G401.6 (cell line): ENCODE results near the gene NPC1L1.

Experiments
- FAIRE-seq: peaks from 2 replicates; lab custom pipeline; 2012; peaks lifted over from hg19 to GRCh38; lab: Jason Lieb, UNC

Gene NPC1L1

DNA sequence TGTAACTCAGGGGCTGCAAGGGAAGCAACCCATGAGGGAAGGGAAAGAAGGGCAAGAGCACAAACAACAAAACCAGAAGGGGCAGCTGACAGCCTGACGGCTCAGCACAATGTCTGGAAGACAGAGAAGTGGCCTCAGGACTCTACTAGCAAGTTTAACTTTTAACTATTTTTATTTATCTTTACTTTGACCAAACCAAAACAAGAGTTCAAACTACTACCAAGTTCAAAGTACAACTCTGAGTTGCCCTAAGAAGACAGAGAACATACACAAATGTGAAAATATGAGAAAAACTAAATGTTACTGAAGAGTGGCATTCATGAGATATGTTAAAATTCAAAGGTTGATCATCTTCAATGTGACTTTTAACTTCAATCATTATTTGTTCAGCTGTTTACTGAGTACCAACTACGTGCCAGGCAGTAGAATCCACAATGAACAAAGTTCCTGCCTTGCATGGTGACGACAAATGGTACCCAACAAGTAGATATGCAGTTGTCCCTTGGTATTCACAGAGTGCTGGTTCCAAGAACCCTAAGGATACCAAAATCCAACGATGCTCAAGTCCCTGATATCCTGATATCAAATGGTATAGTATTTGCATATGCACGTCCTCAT lies 70.4 kb downstream of the NPC1L1 start:
- FAIRE-seq: no peak

- no peak for FAIRE-seq
Measured at GRCh38 chr7:44470135-44470479, 71.0 kb downstream of the NPC1L1 start.

- no peak for FAIRE-seq
Measured at GRCh38 chr7:44469461-44470134, 71.5 kb downstream of the NPC1L1 start.

- no peak for FAIRE-seq
Measured at GRCh38 chr7:44467217-44467548, 73.9 kb downstream of the NPC1L1 start.

DNA sequence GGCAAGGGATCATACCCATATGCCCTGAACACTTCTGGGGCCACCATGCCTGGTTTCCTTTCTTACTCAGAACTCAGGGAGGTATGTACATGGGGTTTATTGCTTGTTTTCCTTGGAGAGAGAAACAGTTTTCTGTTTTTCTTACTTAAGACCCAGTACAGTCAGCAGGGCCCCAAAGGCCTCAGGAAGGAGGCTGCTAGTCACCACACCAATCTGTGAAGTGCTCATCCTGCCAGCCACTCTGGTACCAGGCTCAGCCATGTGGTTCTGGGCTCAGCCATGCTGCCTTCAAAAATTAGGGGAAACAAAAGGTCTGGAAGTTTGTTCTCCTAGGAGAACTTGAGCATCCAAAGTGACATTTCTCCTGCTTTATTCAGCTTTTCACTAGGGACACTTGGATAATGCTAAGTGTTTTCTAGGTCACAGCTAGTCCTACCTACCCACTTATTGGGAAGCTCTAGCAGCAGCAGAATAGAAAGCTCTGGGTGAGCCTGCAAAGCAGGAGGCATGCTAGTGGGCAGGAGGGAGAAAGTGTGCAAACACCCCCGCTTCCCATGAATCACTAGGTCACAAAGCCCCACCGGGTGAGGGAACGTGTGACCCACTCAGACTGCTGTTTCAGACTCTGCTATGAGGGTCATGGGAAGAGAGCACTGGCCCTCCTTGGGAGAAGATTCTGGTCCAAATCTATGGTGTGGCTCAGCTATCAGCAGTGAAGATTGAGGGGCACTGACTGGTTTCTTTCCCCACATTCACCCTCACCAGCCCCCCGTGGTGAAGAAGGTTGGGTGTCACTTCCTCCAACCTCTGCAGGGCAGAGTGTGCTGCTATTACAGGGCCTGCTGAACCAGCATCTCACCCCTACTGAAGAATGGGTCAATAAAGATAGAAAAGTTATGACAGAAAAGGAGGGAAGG lies 74.6 kb downstream of the NPC1L1 start:
- FAIRE-seq: no peak

- FAIRE-seq: no peak
Measured at GRCh38 chr7:44465490-44465889, 75.6 kb downstream of the NPC1L1 start.

DNA sequence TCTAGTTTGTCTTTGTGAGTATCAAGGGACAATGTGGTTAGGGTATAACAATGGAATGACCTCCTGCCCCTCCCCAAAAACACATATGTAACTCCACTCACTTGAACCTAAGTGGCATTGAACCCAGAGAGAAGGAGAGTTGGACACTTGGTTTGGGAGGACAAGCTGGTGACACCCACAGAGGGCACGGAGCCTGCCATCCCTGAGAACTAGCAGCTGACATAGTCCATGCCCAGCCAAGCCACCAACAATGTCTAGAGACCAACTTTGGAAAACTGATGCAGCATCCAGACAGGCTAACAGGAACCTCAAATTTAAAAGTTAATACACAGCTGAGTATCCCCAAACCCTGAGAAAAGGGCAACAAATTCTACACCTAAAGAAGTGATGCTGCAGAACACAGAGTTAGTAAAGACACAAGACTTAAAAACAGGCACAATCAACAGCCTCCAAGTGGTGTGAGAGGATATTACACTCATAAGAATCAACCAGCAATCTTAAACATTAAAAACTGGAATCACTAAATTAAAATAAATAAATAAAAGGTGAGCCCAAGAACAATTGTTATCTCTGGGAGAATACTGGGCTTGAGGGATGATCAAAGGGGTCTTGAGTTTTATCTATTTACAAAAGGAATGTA lies 77.8 kb downstream of the NPC1L1 start:
- peak; percentile 31 for FAIRE-seq
